ENCODE data around the gene DNMT3B.
"Not testable (repeated sequence)": the region's sequence is repeated elsewhere in the genome, so short reads cannot be mapped to it uniquely, and the experiment has no call there.

The DNMT3B gene

DNA sequence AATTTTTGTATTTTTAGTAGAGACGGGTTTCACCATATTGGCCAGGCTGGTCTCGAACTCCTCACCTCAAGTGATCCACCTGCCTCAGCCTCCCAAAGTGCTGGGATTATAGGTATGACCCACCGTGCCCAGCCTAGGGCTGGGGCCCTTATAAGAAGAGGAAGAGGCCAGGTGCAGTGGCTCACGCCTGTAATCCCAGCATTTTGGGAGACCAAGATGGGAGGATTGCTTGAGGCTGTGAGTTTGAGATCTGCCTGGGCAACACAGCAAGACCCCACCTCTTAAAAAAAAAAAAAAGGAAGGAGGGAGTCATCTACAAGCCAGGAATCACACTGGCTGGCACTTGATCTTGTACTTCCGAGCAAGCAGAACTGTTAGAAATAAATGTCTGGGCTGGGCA, 32.9 kb upstream of the DNMT3B start:
- Histone ChIP-seq H3K36me3 (ENCODE audit: control insufficient read depth in 1 of 2, insufficient read depth in 2 of 2, low read depth in 1 of 2, low read length in 2 of 2) (peaks cover 12 to 19% of the 10 kb centered on the region in 2 experiments), H3K79me1 (replicated peaks; ENCODE audit: low read length, poor library complexity, severe bottlenecking) (peaks cover 15% of the 10 kb centered on the region)
- H3K14ac ChIP-seq (ENCODE audit: low read length in 2 of 2); H3K4ac ChIP-seq (ENCODE audit: low read depth in 1 of 2, low read length in 2 of 2); H4K91ac ChIP-seq (ENCODE audit: low read length); H3K27me3 ChIP-seq (ENCODE audit: control insufficient read depth in 1 of 2, insufficient read depth in 1 of 2, low read length in 2 of 2); H4K8ac ChIP-seq (ENCODE audit: low read length); H2BK15ac ChIP-seq (ENCODE audit: low read depth, poor library complexity, severe bottlenecking); DNase-seq; H2AFZ ChIP-seq (ENCODE audit: low read depth, low read length); H3K27ac ChIP-seq (ENCODE audit: low read length, poor library complexity, severe bottlenecking); H3K23ac ChIP-seq (ENCODE audit: low read length in 2 of 2); H2AK5ac ChIP-seq (ENCODE audit: low read length, severe bottlenecking); H3K4me3 ChIP-seq (ENCODE audit: insufficient read depth in 1 of 2, low read depth in 1 of 2, low read length in 2 of 2); H3K4me1 ChIP-seq (ENCODE audit: control insufficient read depth, insufficient read depth, low read depth, low read length); H3K9ac ChIP-seq (ENCODE audit: low read length); H3K4me2 ChIP-seq (ENCODE audit: low read length, poor library complexity, severe bottlenecking); H3K9me3 ChIP-seq (ENCODE audit: control insufficient read depth, low read length); H2BK5ac ChIP-seq (ENCODE audit: low read depth, low read length, poor library complexity, severe bottlenecking); H3K18ac ChIP-seq (ENCODE audit: low read depth in 1 of 2, low read length in 2 of 2); H2BK120ac ChIP-seq (ENCODE audit: low read depth, low read length); H2BK12ac ChIP-seq (ENCODE audit: low read length in 2 of 2): not testable (repeated sequence)
- WGBS: 97% methylated on average over 5 of the region's 5 CpGs

DNA sequence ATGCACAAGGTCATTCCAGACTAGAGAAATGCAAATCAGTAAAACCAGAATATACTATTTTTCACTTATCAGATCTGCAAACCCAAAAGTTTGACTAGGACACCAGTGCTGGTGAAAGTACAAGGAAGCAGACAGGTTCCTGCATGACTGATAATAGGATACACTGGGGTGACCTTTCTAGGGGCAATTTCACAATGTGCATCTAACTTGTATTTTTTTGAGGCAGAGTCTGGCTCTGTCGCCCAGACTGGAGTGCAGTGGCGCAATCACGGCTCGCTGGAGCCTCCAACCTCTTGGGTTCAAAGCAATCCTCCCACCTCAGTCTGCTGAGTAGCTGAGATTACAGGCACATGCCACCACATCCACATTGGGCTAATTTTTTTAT, 30.3 kb upstream of the DNMT3B start:
- Histone ChIP-seq H2BK5ac (ENCODE audit: low read depth, low read length, poor library complexity, severe bottlenecking) (no peak overlapping the region), H3K23ac (ENCODE audit: low read length in 2 of 2) (no peak overlapping the region), H4K8ac (ENCODE audit: low read length) (no peak overlapping the region), H3K79me1 (replicated peaks; ENCODE audit: low read length, poor library complexity, severe bottlenecking) (peaks cover 19% of the 10 kb centered on the region), H2BK15ac (ENCODE audit: low read depth, poor library complexity, severe bottlenecking) (no peak overlapping the region), H3K4me1 (ENCODE audit: control insufficient read depth, insufficient read depth, low read depth, low read length) (peaks cover 8% of the 10 kb centered on the region), H2BK12ac (ENCODE audit: low read length in 2 of 2) (no peak overlapping the region), H3K4me2 (ENCODE audit: low read length, poor library complexity, severe bottlenecking) (no peak overlapping the region), H3K4ac (ENCODE audit: low read depth in 1 of 2, low read length in 2 of 2) (no peak overlapping the region), H3K9ac (ENCODE audit: low read length) (no peak overlapping the region), H3K27ac (ENCODE audit: low read length, poor library complexity, severe bottlenecking) (peak overlapping the region; percentile 18), H3K18ac (ENCODE audit: low read depth in 1 of 2, low read length in 2 of 2) (peak overlapping the region in 1 of 2 experiments; percentile 43), H3K27me3 (ENCODE audit: control insufficient read depth in 1 of 2, insufficient read depth in 1 of 2, low read length in 2 of 2) (no peaks in the 10 kb centered on the region), H3K14ac (ENCODE audit: low read length in 2 of 2) (no peak overlapping the region), H2AFZ (ENCODE audit: low read depth, low read length) (no peak overlapping the region), H3K4me3 (ENCODE audit: insufficient read depth in 1 of 2, low read depth in 1 of 2, low read length in 2 of 2) (no peak overlapping the region), H3K36me3 (ENCODE audit: control insufficient read depth in 1 of 2, insufficient read depth in 2 of 2, low read depth in 1 of 2, low read length in 2 of 2) (peaks cover 2 to 3% of the 10 kb centered on the region in 2 experiments), H2AK5ac (ENCODE audit: low read length, severe bottlenecking) (no peak overlapping the region), H4K91ac (ENCODE audit: low read length) (no peak overlapping the region), H3K9me3 (ENCODE audit: control insufficient read depth, low read length) (no peaks in the 10 kb centered on the region), H2BK120ac (ENCODE audit: low read depth, low read length) (no peak overlapping the region)
- 68% methylated on average over 4 of the region's 4 CpGs for WGBS
- peak; percentile 66 for DNase-seq

DNA sequence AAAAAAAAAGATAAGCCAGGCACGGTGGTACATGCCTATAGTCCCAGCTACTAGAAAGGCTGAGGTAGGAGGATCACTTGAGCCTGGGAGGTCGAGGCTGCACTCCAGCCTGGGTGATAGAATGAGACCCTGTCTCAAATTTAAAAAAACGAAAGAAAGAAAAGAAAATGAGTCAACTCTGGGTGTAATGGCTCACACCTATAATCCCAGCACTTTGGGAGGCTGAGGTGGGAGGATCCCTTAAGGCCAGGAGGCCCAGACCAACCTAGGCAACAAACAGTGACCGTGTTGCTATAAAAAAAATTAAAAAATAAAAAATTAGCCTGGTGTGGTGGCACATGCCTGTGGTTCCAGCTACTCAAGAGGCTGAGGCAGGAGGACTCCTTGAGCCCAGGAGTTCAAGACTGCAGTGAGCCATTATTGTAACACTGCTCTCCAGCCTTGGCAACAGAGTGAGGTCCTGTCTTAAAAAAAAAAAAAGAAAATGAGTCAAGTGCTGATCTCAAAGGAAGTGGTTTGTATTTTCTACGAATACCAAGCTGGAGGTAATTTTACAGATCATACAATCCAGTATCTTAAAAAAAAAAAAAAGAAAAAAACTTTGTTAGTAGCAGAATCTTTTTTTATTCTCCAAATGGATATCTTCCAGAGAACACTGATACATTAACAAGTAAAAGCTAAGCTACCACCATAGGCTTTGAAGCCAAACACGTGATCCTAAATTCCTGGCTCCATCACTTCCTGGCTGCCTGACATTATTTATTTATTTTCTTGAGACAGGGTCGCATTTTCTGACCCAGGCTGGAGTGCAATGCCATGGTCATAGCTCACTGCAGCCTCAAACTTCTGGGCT, 24.6 kb upstream of the DNMT3B start:
- WGBS: 57% methylated on average over 6 of the region's 7 CpGs
- Histone ChIP-seq H2BK15ac (ENCODE audit: low read depth, poor library complexity, severe bottlenecking) (no peak overlapping the region), H3K4me1 (ENCODE audit: control insufficient read depth, insufficient read depth, low read depth, low read length) (peaks cover 10% of the 10 kb centered on the region), H2BK5ac (ENCODE audit: low read depth, low read length, poor library complexity, severe bottlenecking) (no peak overlapping the region), H3K14ac (ENCODE audit: low read length in 2 of 2) (no peak overlapping the region), H3K36me3 (ENCODE audit: control insufficient read depth in 1 of 2, insufficient read depth in 2 of 2, low read depth in 1 of 2, low read length in 2 of 2) (no peaks in the 10 kb centered on the region), H3K4ac (ENCODE audit: low read depth in 1 of 2, low read length in 2 of 2) (peak overlapping the region in 1 of 2 experiments; percentile 37), H3K27me3 (ENCODE audit: control insufficient read depth in 1 of 2, insufficient read depth in 1 of 2, low read length in 2 of 2) (no peaks in the 10 kb centered on the region), H3K4me3 (ENCODE audit: insufficient read depth in 1 of 2, low read depth in 1 of 2, low read length in 2 of 2) (no peak overlapping the region), H3K9ac (ENCODE audit: low read length) (peak overlapping the region; percentile 54), H4K91ac (ENCODE audit: low read length) (no peak overlapping the region), H4K8ac (ENCODE audit: low read length) (no peak overlapping the region), H3K9me3 (ENCODE audit: control insufficient read depth, low read length) (no peaks in the 10 kb centered on the region), H2BK12ac (ENCODE audit: low read length in 2 of 2) (peak overlapping the region in 1 of 2 experiments; percentile 39), H3K27ac (ENCODE audit: low read length, poor library complexity, severe bottlenecking) (peak overlapping the region; percentile 64), H2AFZ (ENCODE audit: low read depth, low read length) (no peak overlapping the region), H3K4me2 (ENCODE audit: low read length, poor library complexity, severe bottlenecking) (no peak overlapping the region), H3K23ac (ENCODE audit: low read length in 2 of 2) (no peak overlapping the region), H2BK120ac (ENCODE audit: low read depth, low read length) (peak overlapping the region; percentile 5), H2AK5ac (ENCODE audit: low read length, severe bottlenecking) (peak overlapping the region; percentile 3), H3K79me1 (replicated peaks; ENCODE audit: low read length, poor library complexity, severe bottlenecking) (peaks cover 21% of the 10 kb centered on the region), H3K18ac (ENCODE audit: low read depth in 1 of 2, low read length in 2 of 2) (peak overlapping the region; percentile 43 to 48)
- peak; percentile 74 for DNase-seq

DNA sequence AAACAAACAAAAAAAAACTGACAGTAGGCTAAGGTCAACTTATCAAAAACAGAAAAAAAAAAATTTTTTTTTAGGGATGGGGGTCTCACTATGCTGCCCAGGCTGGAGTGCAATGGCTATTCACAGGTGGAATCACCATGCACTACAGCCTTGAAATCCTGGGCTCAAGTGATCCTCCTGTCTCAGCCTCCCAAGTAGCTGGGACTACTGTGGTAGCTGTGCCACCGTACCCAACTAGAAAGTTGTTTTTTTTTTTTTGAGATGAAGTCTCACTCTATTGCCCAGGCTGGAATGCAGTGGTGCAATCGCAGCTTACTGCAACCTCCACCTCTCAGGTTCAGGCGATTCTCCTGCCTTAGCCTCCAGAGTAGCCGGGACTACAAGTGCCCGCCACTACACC, 21.0 kb upstream of the DNMT3B start:
- Histone ChIP-seq H2BK12ac (ENCODE audit: low read length in 2 of 2) (no peak overlapping the region), H4K91ac (ENCODE audit: low read length) (no peak overlapping the region), H4K8ac (ENCODE audit: low read length) (no peak overlapping the region), H3K9ac (ENCODE audit: low read length) (no peak overlapping the region), H3K9me3 (ENCODE audit: control insufficient read depth, low read length) (no peaks in the 10 kb centered on the region), H3K27me3 (ENCODE audit: control insufficient read depth in 1 of 2, insufficient read depth in 1 of 2, low read length in 2 of 2) (no peaks in the 10 kb centered on the region), H2AK5ac (ENCODE audit: low read length, severe bottlenecking) (no peak overlapping the region), H2AFZ (ENCODE audit: low read depth, low read length) (no peak overlapping the region), H3K23ac (ENCODE audit: low read length in 2 of 2) (no peak overlapping the region), H3K4me1 (ENCODE audit: control insufficient read depth, insufficient read depth, low read depth, low read length) (peaks cover 23% of the 10 kb centered on the region), H3K14ac (ENCODE audit: low read length in 2 of 2) (no peak overlapping the region), H2BK15ac (ENCODE audit: low read depth, poor library complexity, severe bottlenecking) (no peak overlapping the region), H2BK5ac (ENCODE audit: low read depth, low read length, poor library complexity, severe bottlenecking) (no peak overlapping the region), H3K79me1 (replicated peaks; ENCODE audit: low read length, poor library complexity, severe bottlenecking) (peaks cover 21% of the 10 kb centered on the region), H3K4me2 (ENCODE audit: low read length, poor library complexity, severe bottlenecking) (no peak overlapping the region), H3K36me3 (ENCODE audit: control insufficient read depth in 1 of 2, insufficient read depth in 2 of 2, low read depth in 1 of 2, low read length in 2 of 2) (no peaks in the 10 kb centered on the region), H3K18ac (ENCODE audit: low read depth in 1 of 2, low read length in 2 of 2) (no peak overlapping the region), H3K4ac (ENCODE audit: low read depth in 1 of 2, low read length in 2 of 2) (no peak overlapping the region), H3K27ac (ENCODE audit: low read length, poor library complexity, severe bottlenecking) (no peak overlapping the region), H2BK120ac (ENCODE audit: low read depth, low read length) (no peak overlapping the region), H3K4me3 (ENCODE audit: insufficient read depth in 1 of 2, low read depth in 1 of 2, low read length in 2 of 2) (no peak overlapping the region)
- DNase-seq: no peak
- 100% methylated on average over 4 of the region's 5 CpGs for WGBS

Measured in mesenchymal stem cell (in vitro differentiated cells and primary cell).